PC-9 (cell line): ENCODE measurements around the gene SBF2. TPM values are rescaled to one million over a fixed set of nuclear protein-coding genes. Genes with fewer than 3 reads are reported as not detected.

Experiments
- BruUV-seq: library from RNA; stranded (reverse); fragments of 400-500 nt; replicated peaks from 2 replicates; lab custom pipeline; 2021; lab: Mats Ljungman, UMichigan
- CTCF ChIA-PET: fragments of 300-600 bp; sonication (Branson Sonifier 250); formaldehyde crosslinking; loops from one replicate; lab custom pipeline; 2022; ENCODE audit warnings: antibody characterized with exemption; lab: Charles Lee
- POLR2A ChIA-PET: fragments of 300-600 bp; sonication (Branson Sonifier 250); formaldehyde crosslinking; loops from one replicate; lab custom pipeline; 2022; ENCODE audit warnings: antibody characterized with exemption; ENCODE audit not compliant: unreplicated experiment; lab: Charles Lee
- DNase-seq, 2 experiments: peaks; one replicate each; pipeline versions ENCODE4 v3.0.0 to v3.0.0-alpha.2; 2015 to 2022; ENCODE audit warnings: mixed read lengths in 1 of 2
- H2AFZ ChIP-seq: fragments of 200-600 bp; sonication (generic); 2 replicates; pipeline ENCODE4 v1.8.1; 2017; ENCODE audit warnings: antibody characterized with exemption
- H3F3A ChIP-seq: fragments of 200-600 bp; sonication (generic); 2 replicates; pipeline ENCODE4 v1.8.1; 2017; ENCODE audit warnings: antibody characterized with exemption, mild to moderate bottlenecking, low read depth; ENCODE audit not compliant: insufficient read depth
- H3K27ac ChIP-seq: fragments of 200-600 bp; sonication (generic); 2 replicates; pipeline ENCODE4 v1.6.1; 2016; ENCODE audit warnings: mixed run types
- H3K27me3 ChIP-seq: fragments of 200-600 bp; sonication (generic); 2 replicates; pipeline ENCODE4 v1.6.1; 2016; ENCODE audit warnings: low read depth, mixed run types; ENCODE audit not compliant: insufficient read depth
- H3K36me3 ChIP-seq: fragments of 200-600 bp; sonication (generic); 2 replicates; pipeline ENCODE4 v1.6.1; 2016; ENCODE audit warnings: low read depth, mixed run types
- H3K4me1 ChIP-seq: fragments of 200-600 bp; sonication (generic); replicated peaks from 2 replicates; pipeline ENCODE4 v1.6.1; 2016; ENCODE audit warnings: mixed run types; ENCODE audit not compliant: insufficient read depth
- H3K4me2 ChIP-seq: fragments of 200-600 bp; sonication (generic); 2 replicates; pipeline ENCODE4 v1.6.1; 2017; ENCODE audit warnings: mixed run types
- H3K4me3 ChIP-seq: fragments of 200-600 bp; sonication (generic); 2 replicates; pipeline ENCODE4 v1.6.1; 2016; ENCODE audit warnings: mixed run types
- H3K79me2 ChIP-seq: fragments of 200-600 bp; sonication (generic); 2 replicates; pipeline ENCODE4 v1.6.1; 2017; ENCODE audit warnings: low read depth, mixed run types
- H3K9me2 ChIP-seq: fragments of 200-600 bp; sonication (generic); 2 replicates; pipeline ENCODE4 v1.8.1; 2017; ENCODE audit warnings: mild to moderate bottlenecking; ENCODE audit not compliant: insufficient read depth
- H3K9me3 ChIP-seq: fragments of 200-600 bp; sonication (generic); 2 replicates; pipeline ENCODE4 v1.8.1; 2016; ENCODE audit warnings: low read depth; ENCODE audit not compliant: insufficient read depth
- H4K20me1 ChIP-seq: fragments of 200-600 bp; sonication (generic); 2 replicates; pipeline ENCODE4 v1.8.1; 2017; ENCODE audit not compliant: insufficient read depth
- CTCF ChIP-seq: fragments of 200-600 bp; sonication (generic); conservative IDR thresholded peaks from 2 replicates; pipeline ENCODE4 v1.6.1; 2017; ENCODE audit warnings: mixed run types, antibody characterized with exemption, mild to moderate bottlenecking, moderate library complexity
- EZH2 ChIP-seq: fragments of 200-600 bp; sonication (generic); IDR thresholded peaks from 2 replicates; pipeline ENCODE4 v1.8.0; 2017; ENCODE audit warnings: antibody characterized with exemption, low read depth
- intact Hi-C: fragments of 100-400 bp; cut with micrococcal nuclease; formaldehyde crosslinking; loops from one replicate; pipeline ENCODE4 v1.10.0; 2022; ENCODE audit not compliant: unreplicated experiment
- total RNA-seq: library from RNA; stranded (reverse); gene quantifications from 2 replicates; pipeline ENCODE4 v1.2.3, GENCODE V29; 2021

The SBF2 gene
- total RNA-seq, 1 experiment from 2014 or later, result 18.6 TPM

GRCh38 chr11:10030122-10030490 lies 263.9 kb downstream of the SBF2 start:
- H3K4me1 ChIP-seq, result no peaks in the 10 kb centered on the region
- no peak overlapping the region for H3K4me3 ChIP-seq
- H3K36me3 ChIP-seq, result no peaks in the 10 kb centered on the region
- intact Hi-C loops, result no loop called here
- BruUV-seq, result no TSS peak
- no peaks in the 10 kb centered on the region for H3K9me2 ChIP-seq
- ChIA-PET POLR2A (no interaction called here), CTCF (no interaction called here)
- no peaks in the 10 kb centered on the region for H3K9me3 ChIP-seq
- H3K27me3 ChIP-seq, result no peaks in the 10 kb centered on the region
- H3K27ac ChIP-seq, result no peak overlapping the region
- no peak for DNase-seq
- no peaks in the 10 kb centered on the region for H3K79me2 ChIP-seq
- no peak overlapping the region for H3K4me2 ChIP-seq
- no peak overlapping the region for H2AFZ ChIP-seq
- H4K20me1 ChIP-seq, result no peaks in the 10 kb centered on the region
- TF ChIP-seq CTCF (no peak), EZH2 (no peak)
- no peaks in the 10 kb centered on the region for H3F3A ChIP-seq

GRCh38 chr11:10029386-10030121 lies 264.5 kb downstream of the SBF2 start:
- H3K79me2 ChIP-seq, result no peaks in the 10 kb centered on the region
- H4K20me1 ChIP-seq, result no peaks in the 10 kb centered on the region
- ChIA-PET POLR2A (no interaction called here), CTCF (no interaction called here)
- no peak overlapping the region for H2AFZ ChIP-seq
- no TSS peak for BruUV-seq
- DNase-seq, result no peak
- no peaks in the 10 kb centered on the region for H3K9me3 ChIP-seq
- no peaks in the 10 kb centered on the region for H3F3A ChIP-seq
- intact Hi-C loops, result no loop called here
- H3K4me3 ChIP-seq, result no peak overlapping the region
- no peak for TF ChIP-seq CTCF
- no peaks in the 10 kb centered on the region for H3K36me3 ChIP-seq
- no peaks in the 10 kb centered on the region for H3K9me2 ChIP-seq
- no peak overlapping the region for H3K4me2 ChIP-seq
- no peak overlapping the region for H3K27ac ChIP-seq
- no peaks in the 10 kb centered on the region for H3K4me1 ChIP-seq
- no peaks in the 10 kb centered on the region for H3K27me3 ChIP-seq

GRCh38 chr11:10026514-10026913 lies 267.5 kb downstream of the SBF2 start:
- ChIA-PET CTCF (no interaction called here), POLR2A (no interaction called here)
- no TSS peak for BruUV-seq
- Histone ChIP-seq H3K79me2 (no peaks in the 10 kb centered on the region), H3K4me2 (no peak overlapping the region), H3F3A (no peaks in the 10 kb centered on the region), H3K9me3 (no peaks in the 10 kb centered on the region), H2AFZ (no peak overlapping the region), H3K27me3 (no peaks in the 10 kb centered on the region), H3K4me1 (no peaks in the 10 kb centered on the region), H3K9me2 (no peaks in the 10 kb centered on the region), H3K36me3 (no peaks in the 10 kb centered on the region), H3K27ac (no peak overlapping the region), H3K4me3 (no peak overlapping the region), H4K20me1 (no peaks in the 10 kb centered on the region)
- intact Hi-C loops, result no loop called here
- no peak for TF ChIP-seq CTCF
- no peak for TF ChIP-seq EZH2
- DNase-seq, result no peak
